ENCODE results near the gene MGAT5B. TPM values are rescaled to one million over a fixed set of nuclear protein-coding genes. Genes with fewer than 3 reads are reported as not detected.

MGAT5B gene
- total and polyA plus RNA-seq, 2 experiments from 2014 or later = 1.6 to 10.0 TPM

- TF ChIP-seq CTCF (conservative IDR thresholded peaks at IDR 0.05; ENCODE audit: low read depth in 2 of 2) = no peak
Measured at GRCh38 chr17:76862079-76862478, 6.1 kb upstream of the MGAT5B start (continued).

- Histone ChIP-seq H3K9me2 (ENCODE audit: insufficient read depth) (no peaks in the 10 kb centered on the region), H3K27me3 (ENCODE audit: insufficient read depth) (no peaks in the 10 kb centered on the region), H2AFZ (no peak overlapping the region), H3K27ac (ENCODE audit: low read depth) (no peak overlapping the region), H3K4me3 (no peak overlapping the region), H3F3A (replicated peaks; ENCODE audit: low read depth) (no peaks in the 10 kb centered on the region), H4K20me1 (replicated peaks; ENCODE audit: insufficient read depth) (no peaks in the 10 kb centered on the region), H3K4me2 (no peak overlapping the region), H3K4me1 (ENCODE audit: insufficient read depth) (peaks cover 7% of the 10 kb centered on the region; the same call in 1 of the 2 replicates), H3K36me3 (ENCODE audit: insufficient read depth) (no peaks in the 10 kb centered on the region), H3K79me2 (replicated peaks; ENCODE audit: insufficient read depth) (no peaks in the 10 kb centered on the region)
- Mint-ChIP-seq H3K4me1 (peaks cover 11% of the 10 kb centered on the region), H3K9me3 (no peaks in the 10 kb centered on the region), H3K4me3 (no peak overlapping the region), H3K27ac (no peak overlapping the region), H3K36me3 (ENCODE audit: low read depth) (no peaks in the 10 kb centered on the region), H3K27me3 (ENCODE audit: insufficient read depth, low read depth, poor library complexity) (peaks cover 4% of the 10 kb centered on the region)
- no peak for DNase-seq (ENCODE audit: low spot score)
- ATAC-seq = no peak
- TF ChIP-seq ZNF114 (CRISPR knock-in tag; IDR thresholded peaks at IDR 0.05) = no peak
- no peak for TF ChIP-seq ETS1 (IDR thresholded peaks at IDR 0.05)
Measured at GRCh38 chr17:76862494-76862893, 5.7 kb upstream of the MGAT5B start.

- Histone ChIP-seq H2AFZ (no peak overlapping the region), H3K27ac (ENCODE audit: low read depth) (no peak overlapping the region), H3K79me2 (replicated peaks; ENCODE audit: insufficient read depth) (no peaks in the 10 kb centered on the region), H3K27me3 (ENCODE audit: insufficient read depth) (peaks cover 9% of the 10 kb centered on the region), H3F3A (replicated peaks; ENCODE audit: low read depth) (no peaks in the 10 kb centered on the region), H3K36me3 (ENCODE audit: insufficient read depth) (no peaks in the 10 kb centered on the region), H3K4me1 (ENCODE audit: insufficient read depth) (peaks cover 12% of the 10 kb centered on the region; the same call in 1 of the 2 replicates), H3K4me2 (no peak overlapping the region), H4K20me1 (replicated peaks; ENCODE audit: insufficient read depth) (no peaks in the 10 kb centered on the region), H3K9me2 (ENCODE audit: insufficient read depth) (no peaks in the 10 kb centered on the region), H3K4me3 (no peak overlapping the region)
- H3K27me3 Mint-ChIP-seq (ENCODE audit: insufficient read depth, low read depth, poor library complexity) = peaks cover 12% of the 10 kb centered on the region
- no peak overlapping the region for H3K27ac Mint-ChIP-seq
- H3K4me1 Mint-ChIP-seq = peaks cover 15% of the 10 kb centered on the region
- DNase-seq (ENCODE audit: low spot score) = no peak
- no peaks in the 10 kb centered on the region for H3K9me3 Mint-ChIP-seq
- TF ChIP-seq POLR2AphosphoS5 (IDR thresholded peaks at IDR 0.05; ENCODE audit: low read depth) = no peak
- no peaks in the 10 kb centered on the region for H3K36me3 Mint-ChIP-seq (ENCODE audit: low read depth)
- ATAC-seq = no peak
- H3K4me3 Mint-ChIP-seq = no peak overlapping the region
Measured at GRCh38 chr17:76864024-76864423, 4.2 kb upstream of the MGAT5B start.

GRCh38 chr17:76865174-76865573 is 3.0 kb upstream of the MGAT5B start:
- ATAC-seq = no peak
- H3K4me1 ChIP-seq (ENCODE audit: insufficient read depth) = peaks cover 12% of the 10 kb centered on the region; the same call in 1 of the 2 replicates
- no peak overlapping the region for H3K4me2 ChIP-seq
- Mint-ChIP-seq H3K4me1 (peaks cover 12% of the 10 kb centered on the region), H3K27me3 (ENCODE audit: insufficient read depth, low read depth, poor library complexity) (peaks cover 15% of the 10 kb centered on the region), H3K36me3 (ENCODE audit: low read depth) (no peaks in the 10 kb centered on the region), H3K9me3 (no peaks in the 10 kb centered on the region), H3K27ac (no peak overlapping the region), H3K4me3 (no peak overlapping the region)
- no peaks in the 10 kb centered on the region for H3K36me3 ChIP-seq (ENCODE audit: insufficient read depth)
- H3F3A ChIP-seq (replicated peaks; ENCODE audit: low read depth) = no peaks in the 10 kb centered on the region
- no peak for DNase-seq (ENCODE audit: low spot score)
- H4K20me1 ChIP-seq (replicated peaks; ENCODE audit: insufficient read depth) = no peaks in the 10 kb centered on the region
- H3K79me2 ChIP-seq (replicated peaks; ENCODE audit: insufficient read depth) = no peaks in the 10 kb centered on the region
- no peaks in the 10 kb centered on the region for H3K9me2 ChIP-seq (ENCODE audit: insufficient read depth)
- no peak overlapping the region for H3K27ac ChIP-seq (ENCODE audit: low read depth)
- H3K27me3 ChIP-seq (ENCODE audit: insufficient read depth) = peaks cover 21% of the 10 kb centered on the region
- no peak overlapping the region for H3K4me3 ChIP-seq
- H2AFZ ChIP-seq = no peak overlapping the region
- TF ChIP-seq EZH2phosphoT487 (IDR thresholded peaks at IDR 0.05; ENCODE audit: unreplicated experiment) (no peak), EZH2 (IDR thresholded peaks at IDR 0.05; ENCODE audit: low read depth, unreplicated experiment) (no peak), JUNB (IDR thresholded peaks at IDR 0.05; ENCODE audit: unreplicated experiment) (no peak), ETS1 (IDR thresholded peaks at IDR 0.05) (no peak), NANOG (IDR thresholded peaks at IDR 0.05; ENCODE audit: borderline replicate concordance) (no peak)
